ENCODE measurements around the gene TMEM256.

Gene TMEM256

DNA sequence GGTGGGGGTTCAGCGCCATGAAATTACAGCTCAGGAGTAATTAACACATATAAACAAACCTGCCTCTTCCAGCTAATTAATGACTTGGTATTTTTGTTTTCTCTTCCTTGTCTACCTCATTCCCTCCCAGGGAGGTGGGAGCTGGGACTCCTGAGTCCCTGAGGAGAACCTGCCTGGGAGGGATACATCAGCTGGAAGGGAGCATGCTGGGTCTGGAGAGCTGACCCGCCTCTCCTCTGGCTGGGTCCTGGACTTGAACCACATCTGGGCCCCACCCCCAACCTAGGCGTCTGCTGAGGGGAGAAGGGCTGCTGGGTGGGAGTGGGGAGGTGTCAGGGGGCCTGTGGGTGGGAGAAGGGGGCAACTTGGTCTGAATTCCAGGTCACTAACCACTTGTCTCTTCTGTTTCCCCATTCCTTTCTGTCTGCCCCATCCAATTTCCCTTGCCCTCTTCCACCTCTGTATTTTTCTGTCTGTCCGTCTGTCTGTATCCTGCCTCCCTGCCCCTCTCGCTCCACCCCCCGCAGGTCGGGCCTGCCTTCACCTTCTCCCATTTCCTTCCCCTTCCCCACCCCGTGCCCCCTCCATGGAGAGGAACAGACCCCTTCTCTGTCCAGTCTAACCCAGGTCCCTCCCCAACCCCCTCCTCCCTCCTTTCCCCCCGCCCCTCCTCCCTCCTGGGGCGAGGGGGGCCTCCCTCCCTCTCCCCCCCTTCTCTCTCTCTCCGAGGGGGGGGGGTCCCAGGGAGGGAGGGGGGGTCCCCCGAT lies 3.8 kb upstream of the TMEM256 start, which contains the start of gene NLGN2:
TSS of gene NLGN2 (plus strand) at position 361 of the 767 bp plus-strand sequence. CDS start 411 bp downstream, outside the sequence.
- DNase-seq, result no peak

DNA sequence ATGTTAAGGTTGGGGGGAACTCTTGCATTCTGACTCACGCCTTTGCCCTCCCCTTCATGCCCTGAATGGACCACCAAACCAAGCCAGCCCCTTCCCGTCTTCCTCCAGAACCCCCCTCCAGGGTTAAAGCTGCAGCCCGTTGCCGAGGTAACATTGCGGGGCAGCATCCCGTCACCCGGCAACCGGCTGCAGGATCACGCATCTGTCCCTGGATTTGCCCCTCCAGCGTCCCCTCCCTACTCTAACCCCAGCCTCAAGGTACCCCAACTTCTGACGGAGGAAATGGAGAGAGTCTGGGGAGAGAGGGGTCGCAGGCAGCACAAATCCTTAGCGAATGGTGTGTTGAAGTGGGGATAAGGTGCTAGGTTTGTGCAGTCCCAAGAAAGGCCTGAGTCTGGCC lies 3.2 kb upstream of the TMEM256 start:
- DNase-seq, result no peak

DNA sequence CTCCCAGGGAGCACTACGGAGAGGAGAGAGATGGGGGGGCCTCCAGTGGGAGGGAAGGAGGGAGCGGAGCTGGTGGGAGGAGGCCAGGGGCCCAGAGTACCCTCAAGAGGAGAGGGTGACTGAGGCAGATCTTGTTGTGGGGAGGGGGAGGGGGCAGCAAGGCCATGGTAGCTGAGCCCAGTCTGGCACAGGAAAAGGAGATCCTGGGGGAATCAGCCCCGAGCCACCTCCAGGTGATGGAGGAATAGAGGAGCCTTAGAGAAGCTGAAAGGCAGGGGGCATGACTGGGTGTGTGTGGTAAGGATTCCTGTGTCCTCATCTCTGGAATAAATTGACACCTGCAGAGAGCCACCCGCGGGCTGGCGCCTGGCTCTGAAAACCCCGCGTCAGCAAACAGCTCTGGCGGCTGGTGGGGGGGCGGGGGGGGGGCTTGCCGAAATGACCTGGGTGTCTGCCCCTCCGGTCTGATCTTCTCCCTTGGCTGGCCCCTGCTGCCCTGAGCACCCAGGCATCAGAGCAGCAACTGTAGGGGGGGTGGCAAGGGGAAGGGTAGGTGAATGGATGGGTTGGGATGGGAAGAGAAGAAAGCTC lies 2.4 kb upstream of the TMEM256 start:
- DNase-seq, result no peak

DNA sequence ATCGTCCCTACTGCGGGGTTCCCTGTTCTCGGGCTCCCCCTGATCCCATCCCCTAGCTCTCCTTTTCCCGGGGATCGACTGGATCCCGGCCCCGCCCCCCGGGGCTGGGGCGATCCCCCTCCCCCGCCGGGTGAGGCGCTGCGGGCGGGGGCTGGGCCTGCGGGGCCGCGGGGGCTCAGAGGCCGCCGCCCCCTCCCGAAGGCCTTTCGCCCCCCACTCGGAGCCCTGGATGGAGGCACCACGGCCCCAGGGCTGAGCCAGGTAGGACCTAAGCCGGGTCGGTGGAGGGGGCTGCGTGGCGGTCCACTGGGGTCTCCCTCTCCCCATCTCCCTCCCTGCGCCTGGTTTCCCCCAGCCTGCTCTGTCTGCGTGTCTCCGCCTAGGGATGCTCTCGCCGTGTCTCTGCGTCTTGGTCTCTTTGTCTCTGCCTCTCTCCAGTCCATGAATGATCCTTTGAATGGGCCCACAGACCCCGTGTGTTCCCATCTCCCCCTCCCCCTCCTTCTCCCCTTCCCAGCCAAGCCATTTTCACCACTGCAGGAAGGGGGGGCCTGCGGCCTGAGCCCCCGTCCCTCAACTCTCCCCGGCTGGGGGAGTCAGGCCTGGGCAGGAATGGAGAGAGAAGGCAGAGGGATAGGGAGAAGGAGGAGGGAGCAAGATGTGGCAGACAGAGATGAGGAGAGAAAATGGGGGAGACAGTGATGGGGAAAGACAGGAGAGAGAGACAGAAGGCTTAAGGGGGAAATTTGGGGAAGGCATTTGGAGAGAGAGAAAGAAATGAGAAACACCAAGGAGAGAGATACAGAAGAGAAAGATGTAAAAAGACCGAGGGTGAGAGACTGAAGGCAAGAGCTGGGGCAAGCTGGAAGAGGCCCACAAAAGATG lies 1.7 kb upstream of the TMEM256 start:
- DNase-seq, result no peak

DNA sequence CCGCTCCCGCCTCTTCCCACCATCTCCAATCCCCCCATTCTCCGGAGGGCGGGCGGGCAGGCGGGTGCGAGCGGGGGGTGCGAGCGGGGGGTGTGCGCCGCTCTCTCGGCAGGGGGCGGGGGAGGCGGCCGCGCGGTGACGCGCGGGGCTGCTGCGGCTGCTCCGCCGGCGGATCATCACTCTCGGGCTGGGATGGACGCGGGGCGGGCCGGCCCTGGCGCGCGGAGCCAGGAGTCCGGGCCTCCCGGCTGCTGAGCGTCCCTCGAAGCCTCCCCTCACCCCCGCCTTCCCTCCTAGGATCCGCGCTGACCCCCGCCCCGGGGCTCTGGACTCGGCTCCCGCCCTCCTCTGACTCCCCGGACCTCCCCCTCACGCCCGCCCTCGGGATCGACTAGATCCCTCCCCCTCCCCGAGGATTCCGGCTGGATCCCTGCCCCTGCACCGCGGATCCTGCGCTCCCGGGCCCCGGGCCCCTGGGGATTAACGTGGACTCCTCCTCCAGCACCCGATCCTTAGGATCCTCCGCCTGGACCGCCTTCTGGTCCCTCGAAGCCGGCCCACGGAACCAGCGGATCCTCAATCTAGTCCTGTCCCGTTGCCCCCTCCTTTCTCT lies 946 bp upstream of the TMEM256 start:
- no peak for DNase-seq

DNA sequence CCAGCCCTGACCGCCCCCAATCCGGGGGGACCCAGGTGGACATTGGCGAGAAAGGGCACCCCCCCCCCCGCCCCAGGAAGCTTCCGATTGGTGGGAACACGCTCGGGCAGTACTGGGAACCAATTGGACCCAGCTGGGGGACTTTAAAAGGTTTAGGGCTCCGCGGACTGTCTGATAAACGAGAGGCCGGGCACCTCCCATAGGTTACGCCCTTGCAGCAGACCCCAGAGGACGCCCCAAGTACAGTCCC lies 245 bp downstream of the TMEM256 start:
- DNase-seq, result no peak

DNA sequence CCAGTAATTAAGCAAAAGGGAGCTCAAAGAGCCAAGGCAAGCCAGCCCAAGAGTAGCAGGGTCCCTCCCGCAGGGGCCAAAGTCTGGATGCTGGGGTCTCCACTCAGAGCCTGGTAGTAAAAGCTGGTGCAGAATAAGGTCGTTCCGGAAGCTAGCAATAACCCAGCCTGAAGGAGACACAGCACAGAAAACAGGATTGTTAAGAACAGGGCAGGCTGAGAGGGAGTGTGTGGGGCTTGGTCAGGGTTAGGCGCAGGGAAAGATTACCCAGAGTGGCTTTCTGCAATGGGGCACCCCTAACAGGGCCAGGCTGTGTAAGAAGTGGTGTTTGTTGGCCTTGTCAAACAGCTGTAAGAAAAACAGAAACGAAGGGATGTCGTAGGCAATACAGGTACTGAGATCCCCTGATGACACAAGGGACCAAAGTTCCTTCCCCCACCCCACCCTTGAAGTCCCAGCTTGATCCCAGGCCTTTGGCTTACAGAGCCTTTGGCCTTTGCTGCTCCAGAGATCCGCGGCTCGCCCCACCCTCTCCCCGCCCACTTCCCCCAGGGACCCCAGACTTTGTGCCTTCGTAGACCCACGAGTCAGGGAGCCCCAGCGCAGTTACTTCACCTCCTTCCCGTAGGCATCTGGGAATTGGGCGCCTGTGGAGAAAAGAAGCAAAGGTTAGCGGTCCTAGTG lies 712 bp downstream of the TMEM256 start:
- no peak for DNase-seq

DNA sequence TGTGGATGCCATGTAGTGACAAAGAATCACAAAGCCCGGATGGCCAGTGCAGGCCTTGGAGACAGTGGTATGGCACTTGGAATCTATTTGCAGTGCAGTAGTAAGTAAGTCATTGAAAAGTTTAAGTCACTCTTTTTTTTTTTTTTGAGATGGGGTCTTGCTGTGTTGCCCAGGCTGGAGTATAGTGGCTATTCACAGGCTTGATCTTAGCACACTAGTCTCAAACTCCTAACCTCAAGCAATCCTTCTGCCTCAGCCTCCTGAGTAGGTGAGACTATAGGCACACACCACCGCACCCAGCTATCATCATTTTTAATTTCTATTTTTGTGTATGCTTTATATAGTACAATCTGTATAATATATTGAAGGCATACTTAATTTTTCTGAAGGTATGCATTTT lies 5.3 kb downstream of the TMEM256 start:
- no peak for DNase-seq

DNA sequence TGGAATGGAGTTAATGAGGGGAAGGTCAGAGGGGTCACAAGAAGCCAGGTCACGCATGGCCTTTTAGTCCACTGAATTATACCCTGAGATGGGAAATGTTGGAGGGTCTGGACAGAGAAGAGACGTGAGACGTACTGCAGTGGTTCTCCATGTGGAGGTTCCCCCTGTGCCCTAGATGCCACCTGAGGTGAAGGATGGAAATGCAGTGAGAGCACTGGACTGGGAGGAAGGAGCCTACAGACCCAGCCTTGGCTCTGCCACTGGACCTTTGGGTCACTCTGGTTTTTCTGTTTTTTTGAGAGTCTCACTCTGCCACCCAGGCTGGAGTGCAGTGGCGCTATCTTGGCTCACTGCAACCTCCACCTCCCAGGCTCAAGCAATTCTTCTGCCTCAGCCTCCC lies 7.8 kb downstream of the TMEM256 start:
- no peak for DNase-seq

DNA sequence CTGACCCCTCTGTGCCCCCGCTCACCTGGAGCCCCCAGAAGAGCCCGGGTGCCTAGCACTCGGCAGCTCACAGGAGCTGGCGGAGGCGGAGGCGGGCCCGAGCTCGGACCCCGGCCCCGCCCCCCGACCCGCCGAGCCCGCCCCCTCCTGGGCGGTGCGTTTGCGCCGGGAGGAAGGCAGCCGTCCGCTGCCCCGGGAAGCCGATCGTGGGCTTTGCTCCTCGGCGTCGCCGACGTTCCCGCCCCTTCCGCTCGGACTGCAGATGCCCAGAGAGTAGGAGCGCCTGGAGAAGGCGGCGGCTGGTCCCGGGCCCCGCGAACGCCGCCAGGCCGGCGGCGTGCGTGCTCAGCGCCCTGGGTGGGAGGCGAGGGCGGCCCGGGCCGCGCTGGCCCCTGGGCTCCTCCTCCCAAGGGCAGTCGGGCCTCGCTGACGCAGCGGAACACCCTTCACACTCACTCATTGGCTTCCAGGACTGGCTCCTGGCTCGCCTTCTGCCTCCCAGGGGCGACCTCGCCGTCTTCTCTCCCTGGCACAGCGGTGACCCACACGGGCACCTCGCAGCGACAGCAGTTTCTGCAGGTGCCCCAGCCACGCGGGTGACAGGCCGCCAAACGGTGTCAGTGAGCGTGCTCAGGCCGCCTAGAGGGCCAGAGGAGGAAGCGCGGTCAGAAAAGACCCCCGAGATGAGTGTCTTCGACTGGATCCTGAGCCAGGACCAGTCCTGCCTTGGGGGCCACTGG lies 9.3 kb downstream of the TMEM256 start, which contains the start of gene PLSCR3:
TSS of gene PLSCR3 (minus strand) at position 74 of the 740 bp plus-strand sequence. CDS start 415 bp downstream, outside the sequence.
- peak; percentile 40 for DNase-seq

DNA sequence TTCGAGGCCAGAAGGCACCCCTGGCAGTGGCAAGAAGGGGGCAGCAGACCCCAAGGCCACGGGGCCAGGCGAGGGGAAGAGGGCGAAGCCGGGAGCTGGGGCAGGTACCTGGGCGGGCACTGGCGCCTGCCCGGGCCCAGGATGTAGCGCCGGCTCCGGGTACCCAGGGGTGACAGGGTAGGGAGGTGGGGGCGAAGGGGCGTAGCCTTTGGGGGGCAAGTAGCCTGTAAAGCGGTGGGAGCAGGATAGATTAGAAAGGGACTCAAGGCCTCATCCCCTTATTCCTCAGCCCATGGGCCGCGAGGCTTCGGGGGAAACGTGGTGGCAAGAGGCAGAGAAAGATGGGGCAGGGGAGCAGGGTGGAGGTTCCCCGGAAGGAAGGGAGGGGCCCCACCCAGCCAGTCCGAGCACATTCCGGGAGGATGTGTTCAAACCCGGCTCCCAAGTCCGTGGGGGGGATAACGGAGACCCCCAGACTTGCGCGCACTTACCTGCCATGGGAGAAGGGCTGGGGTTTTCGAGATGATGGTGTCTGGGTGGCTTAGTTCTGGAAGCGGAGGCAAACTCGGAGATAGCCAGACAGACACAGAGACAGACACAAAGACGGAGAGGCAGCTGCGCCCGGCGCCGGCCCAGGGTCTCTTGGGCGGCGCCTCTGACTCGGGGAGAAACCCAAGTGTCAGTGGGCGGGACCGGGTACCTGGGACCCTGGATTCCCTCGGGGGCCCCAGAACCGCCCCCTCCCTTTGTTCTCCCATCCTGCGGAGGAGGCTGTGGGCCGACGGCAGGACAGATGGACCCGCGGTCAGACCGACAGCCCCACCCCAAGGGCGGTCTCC lies 10.1 kb downstream of the TMEM256 start:
- DNase-seq, result no peak

DNA sequence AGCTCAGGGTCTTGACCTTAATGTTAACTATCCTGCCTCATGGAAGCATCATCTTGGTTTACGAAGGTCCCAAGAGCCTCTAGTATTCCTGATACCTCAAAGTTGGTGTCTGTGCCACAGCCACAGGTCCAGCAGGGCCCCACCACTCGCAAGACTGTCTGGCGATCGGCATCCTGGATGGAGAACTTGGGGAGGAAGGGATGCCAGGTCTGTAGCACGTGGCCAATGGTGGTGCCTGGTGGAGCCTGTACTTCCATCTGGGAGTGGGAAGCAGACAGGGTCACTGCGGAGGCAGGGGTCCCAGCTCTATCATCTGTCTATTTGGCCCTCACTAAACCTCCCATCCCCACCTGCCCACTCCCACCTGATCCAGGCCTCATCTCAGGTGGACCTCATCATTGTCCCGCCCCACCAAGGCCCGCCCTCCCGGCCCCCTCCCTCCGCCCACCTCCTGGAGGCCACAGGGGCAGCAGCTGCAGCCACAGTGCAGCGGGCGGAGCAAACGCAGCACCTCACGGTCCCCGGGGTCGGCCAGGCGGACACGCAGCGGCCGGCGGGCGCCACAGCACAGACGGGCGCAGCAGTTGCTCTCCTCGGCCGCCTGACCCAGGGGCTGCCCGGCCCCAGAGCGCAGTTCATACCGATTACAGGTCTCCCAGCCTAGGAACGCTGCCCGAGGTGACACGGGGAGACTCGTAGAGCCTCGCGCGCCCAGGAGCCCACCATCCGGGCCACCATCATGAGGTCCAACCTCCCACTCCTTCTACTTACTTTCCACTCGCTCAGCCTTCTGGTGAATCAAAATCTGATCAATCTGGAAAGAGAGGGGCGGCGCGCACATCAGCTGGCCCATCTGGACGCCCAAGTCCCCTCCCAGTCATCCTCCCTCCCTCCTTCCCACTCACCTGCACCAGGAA lies 10.9 kb downstream of the TMEM256 start:
- DNase-seq, result no peak

DNA sequence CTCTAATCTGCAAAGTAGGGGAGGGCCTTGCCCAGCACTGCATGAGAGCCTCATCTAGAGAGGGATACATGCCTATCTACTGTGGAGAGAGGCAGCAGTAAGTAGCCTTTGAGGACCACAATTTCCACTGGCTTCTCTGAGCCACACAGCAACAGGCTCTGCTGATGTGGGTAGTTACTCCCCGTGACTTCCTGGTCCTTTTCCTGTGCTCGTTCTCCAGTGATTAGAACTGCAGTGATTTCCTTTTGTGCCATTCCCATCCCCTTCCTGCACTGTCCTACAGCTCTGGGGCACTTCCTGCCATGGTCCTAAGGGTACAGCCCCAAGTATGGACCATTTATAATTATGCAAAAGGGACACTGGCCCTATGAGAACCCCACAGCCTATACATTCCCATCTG lies 12.6 kb downstream of the TMEM256 start:
- no peak for DNase-seq

DNA sequence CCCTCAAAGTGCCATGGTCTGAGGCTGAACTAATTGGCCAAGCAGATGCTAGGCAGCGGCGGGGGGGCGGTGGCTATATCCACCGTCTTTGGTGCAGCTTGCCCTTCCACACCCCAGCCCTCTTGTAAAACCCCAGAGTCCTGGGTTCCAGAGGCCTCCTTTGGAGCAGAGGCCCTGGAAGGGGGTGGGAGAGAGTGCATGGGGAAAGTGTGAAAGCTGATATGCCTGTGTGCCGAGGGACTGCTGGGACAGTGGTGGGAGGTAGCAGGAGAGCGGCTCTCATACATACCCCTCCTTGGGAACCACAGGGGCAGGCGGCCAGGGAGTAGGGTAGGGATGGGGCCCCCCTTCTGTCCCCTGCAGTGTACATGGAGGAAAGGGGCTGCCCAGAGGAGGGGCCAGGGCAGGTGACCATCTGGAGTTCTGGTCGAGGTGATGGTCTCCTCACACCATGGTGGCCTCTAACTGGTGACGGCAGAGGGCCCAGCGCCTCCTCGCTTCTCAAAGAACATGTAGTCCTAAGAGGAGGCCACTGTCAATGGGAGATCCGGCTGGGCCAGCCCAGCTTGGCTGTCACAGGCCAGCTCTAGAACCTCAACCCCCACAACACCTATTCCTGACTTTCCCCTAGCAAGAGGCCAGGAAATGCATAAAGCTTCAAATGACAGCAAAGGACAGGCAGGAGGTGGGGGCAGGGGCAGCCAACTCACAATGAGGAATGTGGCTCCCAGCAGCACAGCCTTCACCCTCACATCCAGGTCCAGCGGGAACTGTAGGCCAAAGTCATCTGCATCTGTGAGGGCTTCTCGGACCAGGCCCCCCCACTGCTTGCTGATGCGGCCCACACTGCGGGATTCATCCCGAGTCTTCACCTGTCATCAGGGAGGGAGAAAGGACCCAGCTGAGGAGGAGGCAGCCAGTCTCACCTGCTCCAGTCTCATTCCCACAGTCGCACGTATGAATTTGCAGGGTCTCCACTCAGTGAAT lies 13.7 kb downstream of the TMEM256 start:
- DNase-seq, result no peak

DNA sequence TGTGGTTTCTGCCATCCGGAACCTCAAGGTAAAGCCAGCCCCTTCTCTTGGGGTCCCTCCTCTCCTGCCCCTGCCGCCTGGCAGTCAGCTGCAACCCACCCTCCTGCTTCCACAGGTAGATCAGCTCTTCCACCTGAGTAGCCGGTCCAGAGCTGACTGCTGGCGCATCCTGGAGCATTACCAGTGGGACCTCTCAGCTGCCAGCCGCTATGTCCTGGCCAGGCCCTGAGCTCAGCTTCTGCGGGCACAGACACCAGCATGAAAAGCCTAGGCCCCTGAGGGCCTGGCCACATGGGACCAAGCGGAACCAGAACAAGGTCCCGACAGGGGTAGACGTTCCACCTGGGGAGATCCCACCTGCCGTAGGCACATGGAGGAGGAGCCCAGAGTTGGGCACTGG lies 15.0 kb downstream of the TMEM256 start:
- DNase-seq, result no peak

DNA sequence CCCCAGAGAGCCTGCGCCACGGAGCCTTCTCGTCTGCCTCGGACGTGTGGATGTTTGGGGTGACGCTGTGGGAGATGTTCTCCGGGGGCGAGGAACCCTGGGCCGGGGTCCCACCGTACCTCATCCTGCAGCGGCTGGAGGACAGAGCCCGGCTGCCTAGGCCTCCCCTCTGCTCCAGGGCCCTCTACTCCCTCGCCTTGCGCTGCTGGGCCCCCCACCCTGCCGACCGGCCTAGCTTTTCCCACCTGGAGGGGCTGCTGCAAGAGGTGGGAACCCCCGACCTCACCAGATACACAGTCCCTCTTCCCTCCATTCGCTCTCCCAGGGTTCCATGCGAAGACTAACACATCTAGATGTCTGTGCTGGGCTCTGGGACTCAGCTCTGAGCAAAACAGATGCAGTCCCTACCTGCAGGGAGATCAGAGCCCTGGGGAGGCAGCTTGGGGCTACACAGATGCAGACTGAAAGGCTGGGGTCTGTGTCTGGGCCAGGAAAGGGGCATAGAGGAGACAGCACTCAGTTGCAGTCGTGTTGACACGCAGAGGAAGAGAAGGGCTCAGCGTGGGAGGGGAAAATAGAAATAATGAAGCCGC lies 19.3 kb downstream of the TMEM256 start:
- DNase-seq, result no peak

DNA sequence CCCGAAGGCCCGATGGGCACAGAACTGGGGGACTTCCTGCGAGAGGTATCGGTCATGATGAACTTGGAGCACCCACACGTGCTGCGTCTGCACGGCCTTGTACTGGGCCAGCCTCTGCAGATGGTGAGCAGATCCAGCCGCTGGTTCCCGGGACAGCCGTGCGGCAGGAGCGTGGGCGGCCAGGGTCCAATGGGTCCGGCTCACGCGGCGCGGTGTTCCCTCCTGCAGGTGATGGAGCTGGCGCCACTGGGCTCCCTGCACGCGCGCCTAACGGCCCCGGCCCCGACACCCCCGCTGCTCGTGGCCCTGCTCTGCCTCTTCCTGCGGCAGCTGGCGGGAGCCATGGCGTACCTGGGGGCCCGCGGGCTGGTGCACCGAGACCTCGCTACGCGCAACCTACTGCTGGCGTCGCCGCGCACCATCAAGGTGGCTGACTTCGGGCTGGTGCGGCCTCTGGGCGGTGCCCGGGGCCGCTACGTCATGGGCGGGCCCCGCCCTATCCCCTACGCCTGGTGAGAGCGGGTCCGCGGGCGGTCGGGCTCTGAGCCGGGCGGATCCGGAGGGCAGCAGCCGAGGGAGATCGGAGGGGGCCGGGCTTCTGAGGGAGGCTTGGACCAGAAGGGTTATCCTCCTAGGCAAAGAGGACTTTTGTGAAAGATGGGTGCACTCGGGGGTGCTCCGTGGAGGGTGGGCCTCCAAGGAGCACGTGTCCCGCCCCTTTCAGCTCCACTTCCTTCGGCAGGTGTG lies 20.0 kb downstream of the TMEM256 start:
- DNase-seq, result no peak

DNA sequence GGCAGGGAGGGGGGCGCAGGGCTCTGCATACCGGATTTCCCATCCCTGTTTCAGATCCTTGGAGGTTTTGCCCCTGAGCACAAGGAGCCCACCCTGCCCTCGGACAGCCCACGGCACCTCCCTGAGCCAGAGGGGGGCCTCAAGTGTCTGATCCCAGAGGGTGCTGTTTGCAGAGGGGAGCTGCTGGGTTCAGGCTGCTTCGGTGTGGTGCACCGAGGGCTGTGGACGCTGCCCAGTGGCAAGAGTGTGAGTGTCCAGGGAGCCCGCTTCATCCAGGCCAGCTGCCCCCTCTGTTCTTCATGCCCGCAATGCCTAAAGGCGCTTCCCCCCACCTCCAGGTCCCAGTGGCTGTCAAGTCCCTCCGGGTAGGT lies 20.5 kb downstream of the TMEM256 start:
- DNase-seq, result no peak

Measured in GF-D8 (cell line).